DOHH2 (cell line): ENCODE data around the gene HDAC4.

Experiments
- H3F3A ChIP-seq: fragments of 200-600 bp; sonication (generic), shearing (Covaris generic); 2 replicates; pipeline ENCODE4 v1.6.0; 2016; ENCODE audit warnings: antibody characterized with exemption, mild to moderate bottlenecking; ENCODE audit not compliant: control insufficient read depth, insufficient read depth
- H3K27ac ChIP-seq: fragments of 200-600 bp; sonication (generic); 2 replicates; pipeline ENCODE4 v1.5.1; 2014; ENCODE audit warnings: low read depth, mild to moderate bottlenecking, low read length, moderate library complexity
- H3K27me3 ChIP-seq: fragments of 200-600 bp; sonication (generic); 2 replicates; pipeline ENCODE4 v1.6.1; 2014; ENCODE audit warnings: mild to moderate bottlenecking, low read length, mixed read lengths; ENCODE audit not compliant: control insufficient read depth
- H3K36me3 ChIP-seq: fragments of 200-600 bp; sonication (generic); 2 replicates; pipeline ENCODE4 v1.6.1; 2014; ENCODE audit warnings: mild to moderate bottlenecking, low read length, moderate library complexity, mixed read lengths; ENCODE audit not compliant: control insufficient read depth
- H3K4me1 ChIP-seq: fragments of 200-600 bp; sonication (generic); 2 replicates; pipeline ENCODE4 v1.6.1; 2014; ENCODE audit warnings: mild to moderate bottlenecking, low read length, mixed read lengths; ENCODE audit not compliant: control insufficient read depth
- H3K4me2 ChIP-seq: fragments of 200-600 bp; sonication (generic); 2 replicates; pipeline ENCODE4 v1.6.0; 2014; ENCODE audit warnings: mild to moderate bottlenecking, low read length, moderate library complexity
- H3K4me3 ChIP-seq: fragments of 200-600 bp; sonication (generic); 2 replicates; pipeline ENCODE4 v1.5.1; 2014; ENCODE audit warnings: mild to moderate bottlenecking, low read length, mixed read lengths
- H3K79me2 ChIP-seq: fragments of 200-600 bp; sonication (generic); 2 replicates; pipeline ENCODE4 v1.6.1; 2014; ENCODE audit warnings: mild to moderate bottlenecking, low read length, mixed read lengths; ENCODE audit not compliant: control insufficient read depth
- H3K9me2 ChIP-seq: fragments of 200-600 bp; sonication (generic); replicated peaks from 2 replicates; pipeline ENCODE4 v1.6.1; 2014; ENCODE audit warnings: mild to moderate bottlenecking, low read length, mixed read lengths; ENCODE audit not compliant: control insufficient read depth
- H3K9me3 ChIP-seq: fragments of 200-600 bp; sonication (generic); 2 replicates; pipeline ENCODE4 v1.6.1; 2014; ENCODE audit warnings: antibody characterized with exemption, low read length, mixed read lengths; ENCODE audit not compliant: control insufficient read depth, insufficient read depth
- H4K20me1 ChIP-seq: fragments of 200-600 bp; sonication (generic); 2 replicates; pipeline ENCODE4 v1.6.0; 2014; ENCODE audit warnings: low read depth, mild to moderate bottlenecking, antibody characterized with exemption, low read length, moderate library complexity; ENCODE audit not compliant: control insufficient read depth, insufficient read depth
- EZH2phosphoT487 ChIP-seq: fragments of 200-600 bp; sonication (generic); IDR thresholded peaks from 2 replicates; pipeline ENCODE4 v1.6.1; 2017; ENCODE audit warnings: borderline replicate concordance, mild to moderate bottlenecking, antibody characterized with exemption, low read length, moderate library complexity, mixed read lengths
- TF ChIP-seq, protein P1 (sequence below): fragments of 200-600 bp; sonication (generic); IDR thresholded peaks from one replicate; pipeline ENCODE4 v1.5.1; 2014; ENCODE audit warnings: antibody characterized with exemption, mild to moderate bottlenecking, low read depth, low read length; ENCODE audit not compliant: poor library complexity, severe bottlenecking

The HDAC4 gene

DNA sequence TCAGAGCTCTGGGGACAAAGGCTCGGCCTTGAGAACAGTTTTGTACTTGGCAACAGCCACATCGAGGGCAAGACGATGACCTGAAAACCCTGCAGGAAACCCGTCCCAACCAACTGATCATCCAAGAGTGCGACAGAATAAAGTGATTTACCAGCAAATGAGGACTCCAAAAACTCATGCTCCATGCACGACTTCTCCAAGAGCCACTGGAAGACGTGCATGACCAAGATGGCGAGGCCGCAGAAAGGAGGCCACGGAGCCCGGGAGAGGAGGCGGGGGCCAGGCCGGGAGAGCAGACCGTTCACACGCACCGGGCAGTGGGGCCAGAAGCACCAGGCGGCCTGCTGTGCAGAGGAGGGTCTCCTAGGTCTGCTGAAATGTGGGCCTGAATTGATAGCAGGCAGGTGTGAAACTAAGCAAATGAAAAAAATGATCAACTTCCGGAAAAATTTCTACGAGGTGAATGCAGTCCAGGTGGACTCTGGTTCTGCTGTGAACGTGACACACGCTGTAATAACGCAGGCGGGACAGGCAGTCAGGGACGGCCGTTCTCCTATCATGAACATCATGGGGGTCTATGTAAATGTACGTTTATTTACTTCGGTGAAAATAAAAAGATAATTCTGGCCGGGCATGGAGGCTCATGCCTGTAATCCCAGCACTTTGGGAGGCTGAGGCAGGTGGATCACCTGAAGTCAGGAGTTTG, 252.2 kb downstream of the HDAC4 start:
- no peaks in the 10 kb centered on the region for H3K36me3 ChIP-seq
- no peaks in the 10 kb centered on the region for H4K20me1 ChIP-seq
- H3K9me3 ChIP-seq, result no peaks in the 10 kb centered on the region
- H3K9me2 ChIP-seq, result no peaks in the 10 kb centered on the region
- no peak for TF ChIP-seq EZH2phosphoT487
- TF ChIP-seq, protein P1, sequence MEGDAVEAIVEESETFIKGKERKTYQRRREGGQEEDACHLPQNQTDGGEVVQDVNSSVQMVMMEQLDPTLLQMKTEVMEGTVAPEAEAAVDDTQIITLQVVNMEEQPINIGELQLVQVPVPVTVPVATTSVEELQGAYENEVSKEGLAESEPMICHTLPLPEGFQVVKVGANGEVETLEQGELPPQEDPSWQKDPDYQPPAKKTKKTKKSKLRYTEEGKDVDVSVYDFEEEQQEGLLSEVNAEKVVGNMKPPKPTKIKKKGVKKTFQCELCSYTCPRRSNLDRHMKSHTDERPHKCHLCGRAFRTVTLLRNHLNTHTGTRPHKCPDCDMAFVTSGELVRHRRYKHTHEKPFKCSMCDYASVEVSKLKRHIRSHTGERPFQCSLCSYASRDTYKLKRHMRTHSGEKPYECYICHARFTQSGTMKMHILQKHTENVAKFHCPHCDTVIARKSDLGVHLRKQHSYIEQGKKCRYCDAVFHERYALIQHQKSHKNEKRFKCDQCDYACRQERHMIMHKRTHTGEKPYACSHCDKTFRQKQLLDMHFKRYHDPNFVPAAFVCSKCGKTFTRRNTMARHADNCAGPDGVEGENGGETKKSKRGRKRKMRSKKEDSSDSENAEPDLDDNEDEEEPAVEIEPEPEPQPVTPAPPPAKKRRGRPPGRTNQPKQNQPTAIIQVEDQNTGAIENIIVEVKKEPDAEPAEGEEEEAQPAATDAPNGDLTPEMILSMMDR, result no peak
- no peaks in the 10 kb centered on the region for H3F3A ChIP-seq
- H3K4me3 ChIP-seq, result no peak overlapping the region
- H3K4me1 ChIP-seq, result peaks cover 11% of the 10 kb centered on the region
- H3K27me3 ChIP-seq, result no peaks in the 10 kb centered on the region
- no peak overlapping the region for H3K27ac ChIP-seq
- H3K4me2 ChIP-seq, result no peak overlapping the region
- no peaks in the 10 kb centered on the region for H3K79me2 ChIP-seq

DNA sequence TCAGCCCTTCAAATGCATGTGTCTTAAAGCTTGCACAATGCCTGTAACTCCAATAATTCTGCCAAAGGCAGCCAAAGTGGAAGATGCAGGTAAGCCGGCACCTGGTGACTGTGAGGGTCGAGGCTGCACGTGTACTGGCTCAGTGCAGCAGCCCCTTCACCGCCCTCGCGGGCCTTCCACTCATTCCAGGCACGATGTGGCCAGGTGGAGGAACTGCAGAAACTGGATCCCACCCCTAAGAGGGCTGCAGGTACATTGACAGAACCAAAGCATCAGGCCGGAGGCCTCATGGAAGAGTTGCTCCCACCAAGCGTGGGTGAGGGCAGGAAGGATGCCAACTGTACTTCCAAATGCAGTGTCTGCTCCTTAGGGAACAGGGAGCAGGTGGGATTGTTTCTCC, 253.4 kb downstream of the HDAC4 start:
- no peaks in the 10 kb centered on the region for H3K79me2 ChIP-seq
- H3K27me3 ChIP-seq, result no peaks in the 10 kb centered on the region
- H3F3A ChIP-seq, result no peaks in the 10 kb centered on the region
- H3K4me1 ChIP-seq, result peaks cover 11% of the 10 kb centered on the region
- H3K9me3 ChIP-seq, result no peaks in the 10 kb centered on the region
- H3K27ac ChIP-seq, result no peak overlapping the region
- no peak overlapping the region for H3K4me2 ChIP-seq
- no peak for TF ChIP-seq EZH2phosphoT487
- TF ChIP-seq, protein P1, result no peak
- H3K4me3 ChIP-seq, result no peak overlapping the region
- no peaks in the 10 kb centered on the region for H3K9me2 ChIP-seq
- H4K20me1 ChIP-seq, result no peaks in the 10 kb centered on the region
- no peaks in the 10 kb centered on the region for H3K36me3 ChIP-seq

DNA sequence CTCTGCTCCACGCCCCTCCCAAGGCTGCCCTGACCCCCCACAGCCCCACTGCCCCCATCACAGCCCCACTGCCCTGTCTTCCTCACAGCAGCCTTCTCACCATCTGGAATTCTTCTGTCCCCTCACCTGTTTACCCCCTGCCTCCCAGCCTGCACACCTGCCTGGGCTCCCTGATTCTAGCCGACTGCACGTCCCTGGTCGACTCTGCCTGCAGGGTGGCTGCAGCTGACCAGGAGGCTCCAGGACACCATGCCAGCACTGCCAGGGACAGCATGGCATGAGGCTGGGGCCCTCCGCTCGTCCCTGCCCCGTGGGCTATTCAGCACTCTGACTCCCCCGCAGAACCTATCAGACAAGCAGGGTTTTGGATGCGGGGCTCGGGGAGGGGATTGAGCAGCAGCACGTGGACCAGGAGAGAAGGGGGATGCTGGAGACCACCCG, 254.1 kb downstream of the HDAC4 start:
- H3K4me2 ChIP-seq, result no peak overlapping the region
- no peaks in the 10 kb centered on the region for H3K9me2 ChIP-seq
- TF ChIP-seq, protein P1, result no peak
- no peak for TF ChIP-seq EZH2phosphoT487
- no peaks in the 10 kb centered on the region for H3K79me2 ChIP-seq
- no peaks in the 10 kb centered on the region for H3K36me3 ChIP-seq
- no peaks in the 10 kb centered on the region for H3K9me3 ChIP-seq
- no peaks in the 10 kb centered on the region for H4K20me1 ChIP-seq
- H3F3A ChIP-seq, result no peaks in the 10 kb centered on the region
- no peak overlapping the region for H3K4me3 ChIP-seq
- peaks cover 11% of the 10 kb centered on the region for H3K4me1 ChIP-seq
- H3K27me3 ChIP-seq, result no peaks in the 10 kb centered on the region
- no peak overlapping the region for H3K27ac ChIP-seq
